ENCODE measurements around the gene HEATR1.

- no peak for TF ChIP-seq JUN (CRISPR knock-in tag; IDR thresholded peaks at IDR 0.05)
- no peak for TF ChIP-seq FOXJ3 (CRISPR knock-in tag; IDR thresholded peaks at IDR 0.05; ENCODE audit: borderline replicate concordance)
- TF ChIP-seq, protein P1, sequence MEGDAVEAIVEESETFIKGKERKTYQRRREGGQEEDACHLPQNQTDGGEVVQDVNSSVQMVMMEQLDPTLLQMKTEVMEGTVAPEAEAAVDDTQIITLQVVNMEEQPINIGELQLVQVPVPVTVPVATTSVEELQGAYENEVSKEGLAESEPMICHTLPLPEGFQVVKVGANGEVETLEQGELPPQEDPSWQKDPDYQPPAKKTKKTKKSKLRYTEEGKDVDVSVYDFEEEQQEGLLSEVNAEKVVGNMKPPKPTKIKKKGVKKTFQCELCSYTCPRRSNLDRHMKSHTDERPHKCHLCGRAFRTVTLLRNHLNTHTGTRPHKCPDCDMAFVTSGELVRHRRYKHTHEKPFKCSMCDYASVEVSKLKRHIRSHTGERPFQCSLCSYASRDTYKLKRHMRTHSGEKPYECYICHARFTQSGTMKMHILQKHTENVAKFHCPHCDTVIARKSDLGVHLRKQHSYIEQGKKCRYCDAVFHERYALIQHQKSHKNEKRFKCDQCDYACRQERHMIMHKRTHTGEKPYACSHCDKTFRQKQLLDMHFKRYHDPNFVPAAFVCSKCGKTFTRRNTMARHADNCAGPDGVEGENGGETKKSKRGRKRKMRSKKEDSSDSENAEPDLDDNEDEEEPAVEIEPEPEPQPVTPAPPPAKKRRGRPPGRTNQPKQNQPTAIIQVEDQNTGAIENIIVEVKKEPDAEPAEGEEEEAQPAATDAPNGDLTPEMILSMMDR (IDR thresholded peaks at IDR 0.05): no peak
- TF ChIP-seq TP53 (CRISPR knock-in tag; IDR thresholded peaks at IDR 0.05): no peak
- no peak for TF ChIP-seq TEAD4 (CRISPR knock-in tag; IDR thresholded peaks at IDR 0.05)
- TF ChIP-seq, protein P2, sequence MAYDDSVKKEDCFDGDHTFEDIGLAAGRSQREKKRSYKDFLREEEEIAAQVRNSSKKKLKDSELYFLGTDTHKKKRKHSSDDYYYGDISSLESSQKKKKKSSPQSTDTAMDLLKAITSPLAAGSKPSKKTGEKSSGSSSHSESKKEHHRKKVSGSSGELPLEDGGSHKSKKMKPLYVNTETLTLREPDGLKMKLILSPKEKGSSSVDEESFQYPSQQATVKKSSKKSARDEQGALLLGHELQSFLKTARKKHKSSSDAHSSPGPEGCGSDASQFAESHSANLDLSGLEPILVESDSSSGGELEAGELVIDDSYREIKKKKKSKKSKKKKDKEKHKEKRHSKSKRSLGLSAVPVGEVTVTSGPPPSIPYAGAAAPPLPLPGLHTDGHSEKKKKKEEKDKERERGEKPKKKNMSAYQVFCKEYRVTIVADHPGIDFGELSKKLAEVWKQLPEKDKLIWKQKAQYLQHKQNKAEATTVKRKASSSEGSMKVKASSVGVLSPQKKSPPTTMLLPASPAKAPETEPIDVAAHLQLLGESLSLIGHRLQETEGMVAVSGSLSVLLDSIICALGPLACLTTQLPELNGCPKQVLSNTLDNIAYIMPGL (CRISPR knock-in tag; IDR thresholded peaks at IDR 0.05): no peak
- TF ChIP-seq, protein P3, sequence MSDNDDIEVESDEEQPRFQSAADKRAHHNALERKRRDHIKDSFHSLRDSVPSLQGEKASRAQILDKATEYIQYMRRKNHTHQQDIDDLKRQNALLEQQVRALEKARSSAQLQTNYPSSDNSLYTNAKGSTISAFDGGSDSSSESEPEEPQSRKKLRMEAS (CRISPR knock-in tag; IDR thresholded peaks at IDR 0.05): no peak
- TF ChIP-seq, protein P4, sequence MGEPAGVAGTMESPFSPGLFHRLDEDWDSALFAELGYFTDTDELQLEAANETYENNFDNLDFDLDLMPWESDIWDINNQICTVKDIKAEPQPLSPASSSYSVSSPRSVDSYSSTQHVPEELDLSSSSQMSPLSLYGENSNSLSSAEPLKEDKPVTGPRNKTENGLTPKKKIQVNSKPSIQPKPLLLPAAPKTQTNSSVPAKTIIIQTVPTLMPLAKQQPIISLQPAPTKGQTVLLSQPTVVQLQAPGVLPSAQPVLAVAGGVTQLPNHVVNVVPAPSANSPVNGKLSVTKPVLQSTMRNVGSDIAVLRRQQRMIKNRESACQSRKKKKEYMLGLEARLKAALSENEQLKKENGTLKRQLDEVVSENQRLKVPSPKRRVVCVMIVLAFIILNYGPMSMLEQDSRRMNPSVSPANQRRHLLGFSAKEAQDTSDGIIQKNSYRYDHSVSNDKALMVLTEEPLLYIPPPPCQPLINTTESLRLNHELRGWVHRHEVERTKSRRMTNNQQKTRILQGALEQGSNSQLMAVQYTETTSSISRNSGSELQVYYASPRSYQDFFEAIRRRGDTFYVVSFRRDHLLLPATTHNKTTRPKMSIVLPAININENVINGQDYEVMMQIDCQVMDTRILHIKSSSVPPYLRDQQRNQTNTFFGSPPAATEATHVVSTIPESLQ (CRISPR knock-in tag; IDR thresholded peaks at IDR 0.05): no peak
- TF ChIP-seq MLX (CRISPR knock-in tag; IDR thresholded peaks at IDR 0.05): no peak
Observed at GRCh38 chr1:236552901-236553300, 51.4 kb downstream of the HEATR1 start.

All from WTC11 (cell line).